ENCODE measurements around the gene C2orf66. TPM values are rescaled to one million over a fixed set of nuclear protein-coding genes. Genes with fewer than 3 reads are reported as not detected.

Gene C2orf66
- total and polyA plus RNA-seq, 2 of the 4 experiments (the other 2 are of a cell fraction), result 0.27 TPM; not detected in 1

DNA sequence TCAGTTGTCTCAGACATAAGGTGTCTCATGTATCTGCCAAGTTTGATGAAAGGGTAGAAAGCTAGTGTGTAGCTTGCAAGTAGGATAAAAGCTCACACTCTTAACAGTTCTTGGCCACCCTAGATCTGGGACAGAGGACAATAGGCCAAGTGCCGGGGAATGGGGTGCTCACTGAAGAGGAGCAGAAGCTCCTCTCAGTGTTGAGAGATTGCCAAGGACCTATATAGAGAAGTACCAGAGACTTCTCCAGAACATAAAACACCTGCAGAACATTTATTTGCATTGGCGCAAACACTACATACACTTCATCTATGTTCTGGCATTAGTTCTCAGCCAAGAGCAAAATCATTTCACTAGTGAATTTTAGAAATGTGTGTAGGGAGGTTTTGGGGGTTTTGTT, 6.8 kb downstream of the C2orf66 start:
- no peak overlapping the region for H2AK5ac ChIP-seq (ENCODE audit: low read depth, low read length)
- TF ChIP-seq CHD1 (IDR thresholded peaks at IDR 0.05; ENCODE audit: low read depth, low read length) (no peak), MXI1 (IDR thresholded peaks at IDR 0.05; ENCODE audit: borderline replicate concordance, low read depth, low read length) (no peak), MAFK (IDR thresholded peaks at IDR 0.05; ENCODE audit: low read depth, low read length) (no peak), RAD21 (IDR thresholded peaks at IDR 0.05; ENCODE audit: low read length) (no peak), SMC3 (IDR thresholded peaks at IDR 0.05; ENCODE audit: low read depth, low read length) (no peak), NFE2L2 (IDR thresholded peaks at IDR 0.05; ENCODE audit: low read depth, low read length) (no peak), CEBPB (IDR thresholded peaks at IDR 0.05; ENCODE audit: low read depth, low read length) (no peak), POLR2A (IDR thresholded peaks at IDR 0.05; ENCODE audit: low read depth, low read length) (no peak), BHLHE40 (IDR thresholded peaks at IDR 0.05; ENCODE audit: low read depth, low read length) (no peak), RCOR1 (IDR thresholded peaks at IDR 0.05; ENCODE audit: insufficient replicate concordance, low read length) (no peak), FOS (IDR thresholded peaks at IDR 0.05; ENCODE audit: low read depth, low read length) (no peak), RFX5 (IDR thresholded peaks at IDR 0.05; ENCODE audit: low read depth, low read length) (no peak), MAZ (IDR thresholded peaks at IDR 0.05; ENCODE audit: borderline replicate concordance, low read depth, low read length) (no peak)
- TF ChIP-seq, protein P1, sequence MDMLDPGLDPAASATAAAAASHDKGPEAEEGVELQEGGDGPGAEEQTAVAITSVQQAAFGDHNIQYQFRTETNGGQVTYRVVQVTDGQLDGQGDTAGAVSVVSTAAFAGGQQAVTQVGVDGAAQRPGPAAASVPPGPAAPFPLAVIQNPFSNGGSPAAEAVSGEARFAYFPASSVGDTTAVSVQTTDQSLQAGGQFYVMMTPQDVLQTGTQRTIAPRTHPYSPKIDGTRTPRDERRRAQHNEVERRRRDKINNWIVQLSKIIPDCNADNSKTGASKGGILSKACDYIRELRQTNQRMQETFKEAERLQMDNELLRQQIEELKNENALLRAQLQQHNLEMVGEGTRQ (IDR thresholded peaks at IDR 0.05; ENCODE audit: low read depth, low read length), result no peak
- TF ChIP-seq, protein P2, sequence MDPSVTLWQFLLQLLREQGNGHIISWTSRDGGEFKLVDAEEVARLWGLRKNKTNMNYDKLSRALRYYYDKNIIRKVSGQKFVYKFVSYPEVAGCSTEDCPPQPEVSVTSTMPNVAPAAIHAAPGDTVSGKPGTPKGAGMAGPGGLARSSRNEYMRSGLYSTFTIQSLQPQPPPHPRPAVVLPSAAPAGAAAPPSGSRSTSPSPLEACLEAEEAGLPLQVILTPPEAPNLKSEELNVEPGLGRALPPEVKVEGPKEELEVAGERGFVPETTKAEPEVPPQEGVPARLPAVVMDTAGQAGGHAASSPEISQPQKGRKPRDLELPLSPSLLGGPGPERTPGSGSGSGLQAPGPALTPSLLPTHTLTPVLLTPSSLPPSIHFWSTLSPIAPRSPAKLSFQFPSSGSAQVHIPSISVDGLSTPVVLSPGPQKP (IDR thresholded peaks at IDR 0.05; ENCODE audit: borderline replicate concordance, low read depth, low read length), result no peak
- TF ChIP-seq, protein P3, sequence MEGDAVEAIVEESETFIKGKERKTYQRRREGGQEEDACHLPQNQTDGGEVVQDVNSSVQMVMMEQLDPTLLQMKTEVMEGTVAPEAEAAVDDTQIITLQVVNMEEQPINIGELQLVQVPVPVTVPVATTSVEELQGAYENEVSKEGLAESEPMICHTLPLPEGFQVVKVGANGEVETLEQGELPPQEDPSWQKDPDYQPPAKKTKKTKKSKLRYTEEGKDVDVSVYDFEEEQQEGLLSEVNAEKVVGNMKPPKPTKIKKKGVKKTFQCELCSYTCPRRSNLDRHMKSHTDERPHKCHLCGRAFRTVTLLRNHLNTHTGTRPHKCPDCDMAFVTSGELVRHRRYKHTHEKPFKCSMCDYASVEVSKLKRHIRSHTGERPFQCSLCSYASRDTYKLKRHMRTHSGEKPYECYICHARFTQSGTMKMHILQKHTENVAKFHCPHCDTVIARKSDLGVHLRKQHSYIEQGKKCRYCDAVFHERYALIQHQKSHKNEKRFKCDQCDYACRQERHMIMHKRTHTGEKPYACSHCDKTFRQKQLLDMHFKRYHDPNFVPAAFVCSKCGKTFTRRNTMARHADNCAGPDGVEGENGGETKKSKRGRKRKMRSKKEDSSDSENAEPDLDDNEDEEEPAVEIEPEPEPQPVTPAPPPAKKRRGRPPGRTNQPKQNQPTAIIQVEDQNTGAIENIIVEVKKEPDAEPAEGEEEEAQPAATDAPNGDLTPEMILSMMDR (conservative IDR thresholded peaks at IDR 0.05; ENCODE audit: low read depth, low read length), result no peak
- no peaks in the 10 kb centered on the region; the same call in 1 of the 2 replicates for H3K36me3 ChIP-seq (ENCODE audit: control insufficient read depth, insufficient read depth, low read length)
- no peak overlapping the region for H3K4me2 ChIP-seq (ENCODE audit: low read depth, low read length)
- dilution Hi-C loops (cut with HindIII; ENCODE audit: low sequenced_read_pairs, unreplicated experiment) (no loop called here), in situ Hi-C loops (cut with MboI; ENCODE audit: low sequenced_read_pairs) (no loop called here), intact Hi-C loops (cut with micrococcal nuclease) (no loop called here)
- H4K20me1 ChIP-seq (ENCODE audit: insufficient read depth, low read length), result no peaks in the 10 kb centered on the region
- H2AK9ac ChIP-seq (replicated peaks; ENCODE audit: low read depth, low read length, poor library complexity), result no peak overlapping the region
- no peak overlapping the region for H2AFZ ChIP-seq (replicated peaks; ENCODE audit: low read length, poor library complexity)
- WGBS, 2 experiments (ENCODE audit: extremely low coverage in 2 of 2, insufficient read length in 1 of 2), result no CpG with 5 or more reads among the region's 2 CpGs
- H3K56ac ChIP-seq (ENCODE audit: extremely low read depth, insufficient read depth, low read length), result no peak overlapping the region
- H3K4ac ChIP-seq (ENCODE audit: low read depth, low read length), result no peak overlapping the region
- no peak overlapping the region for H3K27ac ChIP-seq (ENCODE audit: insufficient read depth, low read length)
- no peak for ATAC-seq (ENCODE audit: low read depth)
- no peak overlapping the region for H3K4me3 ChIP-seq (ENCODE audit: insufficient read depth, low read depth, low read length)
- no peak overlapping the region for H4K5ac ChIP-seq (ENCODE audit: low read depth, low read length)
- no peak overlapping the region for H3K14ac ChIP-seq (replicated peaks; ENCODE audit: low read depth, low read length)
- H3K79me1 ChIP-seq (ENCODE audit: low read depth in 1 of 2, low read length in 2 of 2), result peaks cover 6 to 7% of the 10 kb centered on the region in 2 experiments; a peak in 2 of 4 replicates
- no peaks in the 10 kb centered on the region for H3K4me1 ChIP-seq (ENCODE audit: control insufficient read depth, insufficient read depth, low read length)
- no peak for DNase-seq
- no peaks in the 10 kb centered on the region for H3K27me3 ChIP-seq (ENCODE audit: control insufficient read depth, insufficient read depth, low read length)
- no peak overlapping the region for H2BK5ac ChIP-seq (ENCODE audit: low read depth, low read length, poor library complexity, severe bottlenecking)
- no peak overlapping the region for H3K23ac ChIP-seq (ENCODE audit: low read depth, low read length)
- CTCF ChIA-PET, result no interaction called here
- H2BK20ac ChIP-seq (ENCODE audit: low read depth, low read length), result no peak overlapping the region
- BruUV-seq (replicated peaks), result no TSS peak
- H2BK120ac ChIP-seq (ENCODE audit: low read depth, low read length), result no peak overlapping the region
- H4K8ac ChIP-seq (ENCODE audit: low read depth in 2 of 2, low read length in 2 of 2), result no peak overlapping the region
- POLR2A ChIA-PET (ENCODE audit: unreplicated experiment), result no interaction called here
- no peak overlapping the region for H3K9ac ChIP-seq (ENCODE audit: low read depth, low read length)
- no peak overlapping the region for H2BK15ac ChIP-seq (ENCODE audit: low read depth, low read length)
- H3K9me3 ChIP-seq (ENCODE audit: control insufficient read depth, insufficient read depth, low read length), result no peaks in the 10 kb centered on the region
- no peak overlapping the region for H4K91ac ChIP-seq (ENCODE audit: insufficient read depth, low read depth, low read length)
- H3K9me1 ChIP-seq (ENCODE audit: insufficient read depth, low read length), result no peaks in the 10 kb centered on the region
- H3K18ac ChIP-seq (ENCODE audit: low read depth, low read length), result no peak overlapping the region

All from IMR-90 (cell line).